ENCODE results near the gene NXPH4.

DNA sequence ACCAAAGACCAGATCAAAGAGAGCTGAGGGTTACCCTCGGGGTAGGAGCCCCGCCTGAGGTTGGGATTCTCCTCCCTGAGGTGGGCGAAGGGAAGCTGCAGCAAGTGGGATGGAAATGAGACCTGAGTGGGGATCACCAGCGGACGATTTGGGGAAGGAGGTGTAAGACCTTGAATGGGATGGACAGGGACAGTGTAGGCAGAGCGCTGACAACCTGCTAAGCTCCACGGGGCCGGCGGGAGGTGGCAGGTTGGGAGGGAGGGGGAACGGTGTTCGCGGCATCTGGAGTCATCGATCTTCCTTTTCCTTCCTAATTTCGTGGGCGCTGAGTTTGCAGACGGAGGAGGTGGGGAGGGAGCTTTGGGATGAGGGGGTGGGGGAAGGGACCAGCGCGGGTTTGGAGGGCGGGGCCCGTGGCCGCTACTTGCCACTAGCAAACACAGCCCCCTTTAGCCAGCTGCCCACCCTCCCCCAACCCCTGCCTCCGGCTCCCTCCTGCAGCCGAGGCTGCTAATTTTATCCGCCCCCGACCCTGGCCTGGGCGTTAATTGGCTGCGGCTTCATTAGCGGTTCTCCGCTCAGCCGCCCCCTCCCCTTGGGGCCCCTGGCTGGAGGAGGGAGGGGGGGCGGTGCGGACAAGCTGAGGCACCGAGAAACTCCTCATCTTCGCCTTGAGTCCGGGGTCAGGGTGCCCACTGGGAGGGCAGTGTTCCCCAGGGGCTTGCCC lies 10.2 kb downstream of the NXPH4 start:
- TF ChIP-seq, protein P1, sequence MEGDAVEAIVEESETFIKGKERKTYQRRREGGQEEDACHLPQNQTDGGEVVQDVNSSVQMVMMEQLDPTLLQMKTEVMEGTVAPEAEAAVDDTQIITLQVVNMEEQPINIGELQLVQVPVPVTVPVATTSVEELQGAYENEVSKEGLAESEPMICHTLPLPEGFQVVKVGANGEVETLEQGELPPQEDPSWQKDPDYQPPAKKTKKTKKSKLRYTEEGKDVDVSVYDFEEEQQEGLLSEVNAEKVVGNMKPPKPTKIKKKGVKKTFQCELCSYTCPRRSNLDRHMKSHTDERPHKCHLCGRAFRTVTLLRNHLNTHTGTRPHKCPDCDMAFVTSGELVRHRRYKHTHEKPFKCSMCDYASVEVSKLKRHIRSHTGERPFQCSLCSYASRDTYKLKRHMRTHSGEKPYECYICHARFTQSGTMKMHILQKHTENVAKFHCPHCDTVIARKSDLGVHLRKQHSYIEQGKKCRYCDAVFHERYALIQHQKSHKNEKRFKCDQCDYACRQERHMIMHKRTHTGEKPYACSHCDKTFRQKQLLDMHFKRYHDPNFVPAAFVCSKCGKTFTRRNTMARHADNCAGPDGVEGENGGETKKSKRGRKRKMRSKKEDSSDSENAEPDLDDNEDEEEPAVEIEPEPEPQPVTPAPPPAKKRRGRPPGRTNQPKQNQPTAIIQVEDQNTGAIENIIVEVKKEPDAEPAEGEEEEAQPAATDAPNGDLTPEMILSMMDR (conservative IDR thresholded peaks at IDR 0.05) = no peak
- TF ChIP-seq ZFX (IDR thresholded peaks at IDR 0.05) = no peak
